DMS153 treated with DMSO at 0.1 percent for 48 hours (cell line): ENCODE results near the gene RPA3.
A peak's percentile ranks its signal among the peaks of the same experiment; 100 is the strongest.

ENCODE experiments used
- DNase-seq: peaks from one replicate; lab custom pipeline; 2025; ENCODE audit not compliant: unreplicated experiment; lab: John Stamatoyannopoulos, UW

The RPA3 gene

GRCh38 chr7:7654964-7655715 is 63.3 kb downstream of the RPA3 start:
- DNase-seq: no peak

GRCh38 chr7:7653593-7654187 is 64.7 kb downstream of the RPA3 start:
- no peak for DNase-seq

DNA sequence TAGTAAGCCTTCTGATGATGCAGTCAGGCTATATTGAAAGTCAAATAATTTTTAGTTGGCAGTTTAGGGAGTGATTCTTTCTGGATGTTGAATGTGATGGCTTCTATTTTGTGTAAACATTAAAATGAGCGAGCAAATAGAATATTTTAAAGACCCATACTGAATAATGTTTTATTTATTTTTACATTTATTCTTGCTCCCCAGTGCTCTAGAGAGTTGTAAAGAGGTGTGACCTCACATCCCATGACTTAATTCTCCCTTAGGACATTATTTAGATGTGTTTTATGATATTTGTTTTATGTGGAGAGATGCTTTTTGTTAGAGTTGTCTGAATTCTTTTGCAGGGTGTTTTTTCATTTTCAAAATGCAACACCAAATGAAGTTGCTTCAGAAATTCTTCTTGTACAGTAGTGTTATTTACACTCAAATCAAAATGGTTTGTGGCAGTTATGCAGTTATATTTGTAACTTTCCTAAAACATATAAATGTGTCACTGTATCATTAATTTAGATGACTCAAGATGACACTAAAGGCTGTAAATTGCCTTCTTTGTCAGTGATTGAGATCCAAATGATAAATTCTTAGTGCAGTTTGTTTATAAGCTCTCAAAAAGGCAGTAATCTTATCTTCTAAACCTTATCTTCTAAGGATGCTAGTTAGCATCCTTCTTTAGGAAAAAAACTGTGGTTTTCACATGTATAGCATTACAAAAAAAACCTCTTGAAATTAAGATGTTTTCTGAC is 65.4 kb downstream of the RPA3 start:
- no peak for DNase-seq

DNA sequence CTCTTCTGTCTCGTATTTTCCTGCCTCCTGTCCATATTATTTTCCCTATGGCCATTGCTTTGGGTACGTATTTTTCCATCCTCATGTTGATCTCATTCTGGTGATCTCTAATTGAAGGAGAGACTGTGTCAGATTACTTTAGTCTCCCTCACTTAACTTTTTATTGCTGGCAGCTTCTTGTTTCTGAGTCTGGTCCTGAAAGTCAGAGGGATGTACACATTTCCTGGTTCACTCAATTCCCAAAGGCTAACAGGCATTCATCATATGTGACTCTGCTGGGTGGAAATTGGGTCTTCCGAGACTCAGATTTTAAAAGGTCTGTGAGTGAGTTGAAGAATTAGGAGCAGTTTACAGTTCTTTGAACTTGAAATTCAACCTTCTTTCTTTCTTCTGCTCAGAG is 66.9 kb downstream of the RPA3 start:
- no peak for DNase-seq

GRCh38 chr7:7650682-7651206 is 67.7 kb downstream of the RPA3 start:
- DNase-seq: no peak

DNA sequence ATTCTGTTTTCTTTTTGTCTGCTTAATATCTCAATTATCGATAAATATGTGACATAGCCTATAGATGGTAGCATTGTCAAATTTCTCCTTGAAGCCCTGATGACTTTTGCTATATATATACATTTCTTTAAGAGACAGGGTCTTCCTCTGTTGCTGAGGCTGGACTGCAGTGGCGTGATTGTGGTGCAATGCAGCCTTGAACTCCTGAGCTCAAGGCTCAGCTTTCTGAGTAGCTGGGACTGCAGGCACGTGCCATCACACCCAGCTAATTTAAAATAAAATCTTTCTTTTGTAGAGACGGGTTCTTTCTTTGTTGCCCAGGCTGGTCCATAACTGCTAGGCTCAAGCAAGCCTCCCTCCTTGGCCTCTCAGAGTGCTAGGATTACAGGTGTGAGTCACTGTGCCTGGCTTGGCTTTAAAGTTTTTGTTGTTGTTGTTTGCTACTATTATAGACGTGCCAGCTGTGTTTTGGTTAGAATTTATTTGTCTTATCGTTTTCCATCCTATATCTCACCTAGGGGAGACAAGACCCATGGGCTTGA is 70.8 kb downstream of the RPA3 start:
- no peak for DNase-seq

GRCh38 chr7:7642081-7642480 is 76.3 kb downstream of the RPA3 start:
- no peak for DNase-seq

- no peak for DNase-seq
Measured at GRCh38 chr7:7641129-7641663, 77.2 kb downstream of the RPA3 start.

DNA sequence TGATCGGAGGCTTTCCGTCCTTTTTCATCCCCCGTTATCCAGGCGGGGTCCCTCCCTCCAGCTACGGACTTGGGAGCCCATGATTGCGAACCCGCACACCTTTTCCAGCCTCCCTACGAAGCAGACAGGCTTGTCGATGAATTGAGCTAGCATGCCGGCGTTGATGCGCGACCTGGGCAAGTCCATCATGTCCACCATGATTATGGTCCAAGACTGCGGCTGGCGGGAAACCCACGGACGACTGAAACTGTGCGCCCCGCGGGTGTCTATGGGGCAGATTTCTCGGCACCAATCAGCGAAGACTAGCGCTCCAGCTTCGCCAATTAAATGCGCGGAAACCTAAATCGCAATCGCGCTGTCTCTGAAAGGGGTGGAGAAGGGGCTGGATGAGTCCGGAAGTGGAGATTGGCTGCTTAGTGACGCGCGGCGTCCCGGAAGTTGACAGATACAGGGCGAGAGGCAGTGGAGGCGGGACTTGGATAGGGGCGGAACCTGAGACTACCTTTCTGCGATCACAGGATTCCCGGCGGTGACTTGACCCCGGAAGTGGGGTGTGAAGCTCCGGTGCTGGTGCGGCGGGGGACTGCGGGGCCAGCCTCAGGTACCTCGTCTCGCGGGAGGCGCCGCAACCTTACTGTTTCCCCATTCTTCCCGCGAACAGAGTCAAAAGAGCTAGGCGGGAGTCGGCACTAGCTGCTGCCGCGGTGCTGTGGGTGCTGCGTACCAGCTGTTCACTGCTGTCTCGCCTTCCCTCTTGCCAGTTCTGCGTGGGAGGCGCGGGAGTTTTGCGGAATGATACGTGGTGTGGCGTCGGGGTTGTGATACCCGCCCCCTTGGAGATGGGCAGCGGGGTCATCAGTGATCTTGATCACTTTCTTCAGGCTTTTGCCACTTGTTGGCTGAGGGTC is 77.9 kb downstream of the RPA3 start, which contains the start of gene UMAD1:
TSS of gene UMAD1 (plus strand) at position 532 of the 908 bp plus-strand sequence. CDS start 32,620 bp downstream, outside the sequence.
- DNase-seq: peak; percentile 100

- DNase-seq: no peak
Measured at GRCh38 chr7:7639847-7640220, 78.6 kb downstream of the RPA3 start.

DNA sequence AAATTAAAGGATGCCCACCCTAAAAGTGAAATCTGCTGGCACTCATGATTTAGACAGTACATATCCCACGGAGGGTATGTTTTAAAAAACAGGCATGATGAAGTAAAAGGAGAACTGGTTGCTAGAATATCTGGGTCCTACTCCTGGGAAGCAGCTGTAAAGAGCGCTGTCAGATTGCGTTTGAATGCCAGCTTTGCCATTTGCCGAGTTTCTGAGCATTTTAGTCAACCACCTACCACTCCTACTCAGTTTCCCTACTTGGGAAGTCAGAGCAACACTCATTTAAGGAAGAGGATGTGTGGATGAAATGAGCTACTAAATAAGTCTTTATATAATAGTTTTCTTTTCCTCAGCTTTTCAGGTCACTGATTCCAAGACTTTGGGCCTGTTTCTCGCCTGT is 79.0 kb downstream of the RPA3 start:
- no peak for DNase-seq

GRCh38 chr7:7630626-7631329 is 87.6 kb downstream of the RPA3 start:
- no peak for DNase-seq

DNA sequence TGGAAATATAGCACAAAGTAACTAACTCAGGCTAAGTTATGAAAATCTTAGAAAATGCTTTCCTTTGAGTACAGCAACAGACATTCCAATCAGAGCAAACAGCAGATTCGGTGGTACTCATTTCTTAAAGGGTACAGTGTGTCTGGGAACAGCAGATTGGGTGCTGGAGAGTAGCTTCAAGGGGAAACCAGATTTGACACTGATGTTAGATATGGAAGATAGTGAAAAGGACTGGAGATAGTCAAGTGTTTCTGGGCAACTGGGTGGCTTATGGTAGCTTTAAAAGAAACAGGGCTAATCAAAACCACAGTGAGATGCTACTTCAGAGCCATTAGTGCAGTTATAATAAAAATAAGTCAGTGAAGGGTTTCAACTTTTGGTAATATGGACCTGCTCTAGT is 89.9 kb downstream of the RPA3 start:
- DNase-seq: no peak

DNA sequence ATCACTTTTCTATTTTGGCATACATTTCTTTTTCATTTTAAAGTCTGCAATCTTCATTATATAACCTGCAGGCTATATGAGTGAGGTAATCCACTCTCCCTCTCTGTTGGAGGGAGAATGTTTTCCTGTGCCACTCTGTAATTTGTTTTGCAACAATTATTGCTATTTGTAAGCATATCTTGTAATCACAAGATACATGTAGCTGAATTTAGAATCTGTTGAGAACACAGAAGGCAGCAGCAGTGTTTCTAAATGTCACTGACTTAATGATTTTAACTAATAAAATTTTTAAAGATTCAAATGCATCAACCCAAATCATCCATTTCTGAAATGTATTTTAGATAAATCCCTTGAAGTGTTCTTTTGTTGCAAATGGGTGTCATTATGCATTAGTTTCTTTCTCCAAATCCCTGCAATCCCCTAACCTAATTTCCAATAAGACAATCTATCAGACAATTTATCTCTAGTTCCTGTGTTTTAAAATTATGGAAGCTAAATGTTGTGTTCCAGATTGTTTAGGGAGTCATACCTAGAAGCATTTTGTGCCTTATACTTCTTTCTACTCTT is 97.7 kb downstream of the RPA3 start:
- no peak for DNase-seq

DNA sequence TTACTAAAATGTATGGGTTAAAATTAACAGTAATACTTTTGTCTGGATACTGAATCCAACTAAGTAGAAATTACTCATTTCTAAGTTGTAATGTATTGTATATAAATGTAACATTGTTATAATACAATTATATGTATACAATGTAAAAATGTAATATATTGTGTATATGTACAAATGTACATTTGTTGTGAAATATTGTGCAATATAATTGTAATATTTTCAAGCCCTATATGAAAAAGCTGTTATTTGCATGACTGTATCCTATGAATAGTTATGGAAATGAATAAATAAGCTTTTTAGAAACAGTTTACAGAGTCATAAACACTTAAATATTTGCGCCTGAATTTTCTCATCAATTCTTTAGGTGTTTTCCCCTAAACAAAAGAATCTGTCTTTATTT is 98.2 kb downstream of the RPA3 start:
- DNase-seq: no peak

DNA sequence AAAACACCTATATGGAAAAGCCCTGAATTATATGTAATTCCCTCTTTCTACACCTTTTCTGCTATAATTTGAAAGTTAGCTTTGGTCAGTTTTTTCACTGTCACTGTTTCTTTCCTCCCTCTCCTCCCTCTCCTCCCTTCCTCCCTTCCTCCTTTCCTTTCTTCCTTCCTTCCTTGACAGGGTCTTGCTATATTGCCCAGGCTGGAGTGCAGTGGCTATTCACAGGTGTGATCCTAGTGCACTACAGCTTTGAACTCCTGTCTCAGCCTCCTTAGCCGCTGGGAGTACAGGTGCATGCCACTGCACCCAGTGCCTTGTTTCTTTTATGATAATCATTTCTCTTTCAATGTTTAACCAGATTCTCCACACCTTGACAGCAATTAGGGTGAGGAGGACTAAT is 100.0 kb downstream of the RPA3 start:
- no peak for DNase-seq

DNA sequence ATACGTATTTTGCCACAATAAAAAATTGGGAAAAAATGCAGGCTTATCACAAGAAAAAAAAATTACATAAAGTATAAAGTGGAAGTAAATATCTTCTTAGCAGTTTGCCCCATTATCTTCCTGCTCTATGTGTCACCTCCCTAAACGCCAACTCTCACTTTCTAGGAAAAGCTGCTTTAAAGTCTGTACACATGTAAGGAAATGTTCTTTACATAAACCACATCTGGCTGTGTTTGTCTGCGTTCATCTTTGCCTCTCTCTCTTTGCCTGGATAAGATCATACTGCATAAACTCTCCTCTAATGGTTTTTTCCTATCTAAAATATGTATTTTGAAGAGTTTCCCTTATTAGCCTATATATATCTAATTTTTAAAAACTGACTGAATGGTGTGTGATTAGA is 100.9 kb downstream of the RPA3 start:
- no peak for DNase-seq

GRCh38 chr7:7614018-7614741 is 104.2 kb downstream of the RPA3 start:
- DNase-seq: no peak

- DNase-seq: no peak
Measured at GRCh38 chr7:7613210-7613609, 105.2 kb downstream of the RPA3 start.
